ENCODE measurements around the gene ORAI2. TPM values are rescaled to one million over a fixed set of nuclear protein-coding genes. Genes with fewer than 3 reads are reported as not detected.
A peak's percentile ranks its signal among the peaks of the same experiment; 100 is the strongest.

Gene ORAI2
- total RNA-seq (10 to 100 TPM; 22.3 to 38.2 TPM), polyA plus RNA-seq (ENCODE audit: insufficient read length in 6 of 6) (10 to 100 TPM in 5 of 6 donors, 1 to 10 TPM in 1; 8.8 to 17.4 (median 12.0) TPM)
- long read RNA-seq, donor 1, full-length matches to known transcripts, result 8 of 8 reads
- long read RNA-seq, donor 1, partial matches to known transcripts, result 0 of 8 reads
- long read RNA-seq, donor 1, other reads (novel, unspliced or antisense), result 0 of 8 reads
- long read RNA-seq, donor 2, transcript ORAI2-208 (4 exons, 937 nt), result major isoform, 5 of 21 reads
- long read RNA-seq, donor 2, partial matches to known transcripts, result 0 of 21 reads
- long read RNA-seq, donor 2, other reads (novel, unspliced or antisense), result 15 of 21 reads
- long read RNA-seq, donor 3, transcript ORAI2-208 (4 exons, 937 nt), result major isoform, 6 of 12 reads
- long read RNA-seq, donor 3, partial matches to known transcripts, result 5 of 12 reads
- long read RNA-seq, donor 3, other reads (novel, unspliced or antisense), result 0 of 12 reads
- long read RNA-seq, donor 4, transcript ORAI2-208 (4 exons, 937 nt), result major isoform, 10 of 13 reads
- long read RNA-seq, donor 4, partial matches to known transcripts, result 0 of 13 reads
- long read RNA-seq, donor 4, other reads (novel, unspliced or antisense), result 1 of 13 reads
- long read RNA-seq, donor 5, full-length matches to known transcripts, result 8 of 8 reads
- long read RNA-seq, donor 5, partial matches to known transcripts, result 0 of 8 reads
- long read RNA-seq, donor 5, other reads (novel, unspliced or antisense), result 0 of 8 reads
- long read RNA-seq, donor 6, full-length matches to known transcripts, result 4 of 4 reads
- long read RNA-seq, donor 6, partial matches to known transcripts, result 0 of 4 reads
- long read RNA-seq, donor 6, other reads (novel, unspliced or antisense), result 0 of 4 reads
- long read RNA-seq, donor 7, partial matches to known transcripts, result 0 of 15 reads
- long read RNA-seq, donor 7, other reads (novel, unspliced or antisense), result 13 of 15 reads
- long read RNA-seq, donor 8, full-length matches to known transcripts, result 6 of 6 reads
- long read RNA-seq, donor 8, partial matches to known transcripts, result 0 of 6 reads
- long read RNA-seq, donor 8, other reads (novel, unspliced or antisense), result 0 of 6 reads
- long read RNA-seq, donor 9, result 0 reads
- long read RNA-seq, donor 10, full-length matches to known transcripts, result 17 of 30 reads
- long read RNA-seq, donor 10, partial matches to known transcripts, result 0 of 30 reads
- long read RNA-seq, donor 10, other reads (novel, unspliced or antisense), result 13 of 30 reads
- long read RNA-seq, donor 11, full-length matches to known transcripts, result 14 of 24 reads
- long read RNA-seq, donor 11, partial matches to known transcripts, result 10 of 24 reads
- long read RNA-seq, donor 11, other reads (novel, unspliced or antisense), result 0 of 24 reads
- long read RNA-seq, donor 12, partial matches to known transcripts, result 0 of 1 reads
- long read RNA-seq, donor 12, other reads (novel, unspliced or antisense), result 0 of 1 reads

DNA sequence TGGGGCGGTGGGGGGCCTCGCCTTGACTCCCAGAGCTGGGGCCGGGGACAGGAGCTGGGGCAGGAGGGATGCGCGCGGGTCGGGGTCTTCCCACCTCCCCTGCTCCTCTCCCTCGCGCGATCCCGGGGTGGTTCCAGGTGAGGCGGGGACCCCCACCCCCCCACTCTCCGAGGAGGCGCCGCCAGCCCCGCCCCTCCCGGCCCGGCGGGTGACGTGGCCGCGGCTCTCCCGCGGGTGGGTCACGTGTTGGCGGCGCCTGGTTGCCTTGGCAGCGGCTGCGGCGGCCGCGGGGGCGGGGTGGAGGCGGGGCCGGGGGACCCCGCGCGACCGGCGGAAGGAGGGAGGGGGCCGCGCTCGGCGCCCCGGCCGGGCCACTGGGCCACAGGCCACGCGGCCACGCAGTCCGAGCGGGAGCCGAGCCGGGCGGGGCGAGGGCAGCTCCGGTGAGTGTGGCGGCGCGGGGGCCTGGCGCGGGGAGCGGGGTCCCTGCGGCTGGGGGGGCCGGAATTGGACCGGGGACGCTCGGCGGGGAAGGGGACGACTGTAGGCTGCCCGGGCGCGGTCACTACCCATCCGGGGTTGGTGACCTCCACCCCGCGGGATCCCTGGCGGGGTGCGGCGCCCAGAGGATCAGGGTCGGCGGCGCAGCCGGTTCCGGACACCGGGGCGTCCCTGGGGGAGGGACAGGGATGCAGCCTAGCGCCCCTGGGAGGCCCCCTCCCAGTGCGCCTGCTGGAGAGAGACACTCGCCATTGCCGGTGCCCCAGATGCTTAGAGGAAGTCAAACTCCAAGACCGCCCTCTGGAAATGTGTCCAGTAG lies at the start of gene ORAI2:
Gene ORAI2 (plus strand): TSS at position 357 of the 820 bp plus-strand sequence. CDS start 5,382 bp downstream, outside the sequence.
- Histone ChIP-seq H3K27ac (peak within 1 kb of the TSS; percentile 85 to 97), H3K4me3 (peak within 1 kb of the TSS; percentile 83 to 92), H3K36me3 (peaks cover 0 to 24% of the 10 kb centered on the region in 2 donors), H3K9me3 (no peaks in the 10 kb centered on the region), H3K4me1 (peaks cover 13 to 62% of the 10 kb centered on the region in 2 donors), H3K27me3 (no peaks in the 10 kb centered on the region)
- intact Hi-C loops (cut with DNase I), result no loop called here
- TF ChIP-seq, protein P1, sequence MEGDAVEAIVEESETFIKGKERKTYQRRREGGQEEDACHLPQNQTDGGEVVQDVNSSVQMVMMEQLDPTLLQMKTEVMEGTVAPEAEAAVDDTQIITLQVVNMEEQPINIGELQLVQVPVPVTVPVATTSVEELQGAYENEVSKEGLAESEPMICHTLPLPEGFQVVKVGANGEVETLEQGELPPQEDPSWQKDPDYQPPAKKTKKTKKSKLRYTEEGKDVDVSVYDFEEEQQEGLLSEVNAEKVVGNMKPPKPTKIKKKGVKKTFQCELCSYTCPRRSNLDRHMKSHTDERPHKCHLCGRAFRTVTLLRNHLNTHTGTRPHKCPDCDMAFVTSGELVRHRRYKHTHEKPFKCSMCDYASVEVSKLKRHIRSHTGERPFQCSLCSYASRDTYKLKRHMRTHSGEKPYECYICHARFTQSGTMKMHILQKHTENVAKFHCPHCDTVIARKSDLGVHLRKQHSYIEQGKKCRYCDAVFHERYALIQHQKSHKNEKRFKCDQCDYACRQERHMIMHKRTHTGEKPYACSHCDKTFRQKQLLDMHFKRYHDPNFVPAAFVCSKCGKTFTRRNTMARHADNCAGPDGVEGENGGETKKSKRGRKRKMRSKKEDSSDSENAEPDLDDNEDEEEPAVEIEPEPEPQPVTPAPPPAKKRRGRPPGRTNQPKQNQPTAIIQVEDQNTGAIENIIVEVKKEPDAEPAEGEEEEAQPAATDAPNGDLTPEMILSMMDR (IDR thresholded peaks at IDR 0.05), result no peak
- DNase-seq, result peak; percentile 52 to 97 (median 84)
- peak; percentile 89 for ATAC-seq

DNA sequence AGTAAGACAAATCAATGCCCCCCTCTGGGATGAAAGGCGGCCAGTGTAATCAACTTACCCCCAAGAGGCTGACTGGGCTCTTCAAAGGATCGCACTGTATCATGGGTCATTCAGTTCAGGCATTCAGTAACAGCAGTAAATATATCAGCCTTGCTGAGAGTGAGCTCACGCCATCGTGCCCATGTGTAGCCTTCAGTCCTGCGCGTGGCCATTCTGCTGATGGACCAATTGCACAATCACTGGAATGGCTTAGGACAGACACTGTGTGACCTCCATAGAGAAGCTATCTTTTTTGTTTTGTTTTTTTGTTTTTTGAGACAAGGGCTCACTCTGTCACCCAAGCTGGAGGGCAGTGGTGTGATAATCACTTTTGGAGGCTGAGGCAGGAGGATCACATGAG lies 46.3 kb upstream of the ORAI2 start:
- intact Hi-C loops (cut with DNase I), result no loop called here
- Histone ChIP-seq H3K4me3 (no peak overlapping the region), H3K36me3 (peaks cover 0 to 32% of the 10 kb centered on the region in 2 donors), H3K4me1 (no peaks in the 10 kb centered on the region), H3K27ac (no peak overlapping the region), H3K27me3 (no peaks in the 10 kb centered on the region), H3K9me3 (no peaks in the 10 kb centered on the region)
- DNase-seq, result no peak
- TF ChIP-seq, protein P1 (IDR thresholded peaks at IDR 0.05), result no peak
- no peak for ATAC-seq

GRCh38 chr7:102389810-102390209 lies 43.6 kb upstream of the ORAI2 start:
- TF ChIP-seq, protein P1 (IDR thresholded peaks at IDR 0.05), result no peak
- intact Hi-C loops (cut with DNase I), result loop anchor here in 1 of 2 donors (2.0 kb wide), 1 partner anchor 111 kb away; no protein-coding TSS in a partner anchor
- Histone ChIP-seq H3K4me1 (no peaks in the 10 kb centered on the region), H3K4me3 (no peak overlapping the region), H3K27me3 (no peaks in the 10 kb centered on the region), H3K27ac (no peak overlapping the region), H3K36me3 (peaks cover 0 to 46% of the 10 kb centered on the region in 2 donors), H3K9me3 (no peaks in the 10 kb centered on the region)
- DNase-seq, result no peak
- no peak for ATAC-seq
